G401 (cell line): ENCODE data around the gene SNN. TPM values are rescaled to one million over a fixed set of nuclear protein-coding genes. Genes with fewer than 3 reads are reported as not detected.

Experiments
- DNase-seq: peaks from one replicate; pipeline ENCODE4 v3.0.0-alpha.2; 2015; ENCODE audit warnings: low spot score
- in situ Hi-C: cut with HindIII; loops from 2 replicates; pipeline ENCODE4 v1.10.0; 2016; ENCODE audit warnings: low sequenced_read_pairs, mixed read lengths
- total RNA-seq: library from RNA; depleted of rRNA; stranded (reverse); fragments of >200 nt; shearing (Covaris generic); gene quantifications from 2 replicates; pipeline ENCODE4 v1.2.3, GENCODE V29; 2014

Gene SNN
- total RNA-seq, 1 experiment from 2014 or later: 28.1 TPM

DNA sequence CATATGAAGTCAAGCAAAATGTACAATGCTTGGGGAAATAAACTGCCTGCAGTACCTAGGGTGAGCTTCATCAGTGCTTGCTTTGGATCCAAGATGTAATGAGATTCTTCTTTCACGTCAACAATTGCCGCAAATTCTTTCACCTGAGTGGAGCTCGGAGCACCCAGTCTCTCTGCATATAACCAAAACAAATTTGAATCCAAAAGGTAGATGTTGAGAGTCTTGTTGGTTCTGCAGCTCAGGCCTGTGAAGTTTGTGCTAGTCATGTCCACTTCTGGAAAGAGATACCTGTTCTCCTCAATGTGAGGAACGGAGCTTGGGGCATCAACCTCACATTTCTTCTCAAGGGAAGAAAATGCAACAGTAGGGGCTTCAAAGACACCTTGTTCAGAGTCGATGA is 23.0 kb downstream of the SNN start:
- peak; percentile 29 for DNase-seq
- in situ Hi-C loops: no loop called here

GRCh38 chr16:11691771-11692170 is 23.5 kb downstream of the SNN start:
- in situ Hi-C loops: no loop called here
- no peak for DNase-seq

GRCh38 chr16:11692171-11692570 is 23.9 kb downstream of the SNN start:
- in situ Hi-C loops: no loop called here
- DNase-seq: peak; percentile 68

DNA sequence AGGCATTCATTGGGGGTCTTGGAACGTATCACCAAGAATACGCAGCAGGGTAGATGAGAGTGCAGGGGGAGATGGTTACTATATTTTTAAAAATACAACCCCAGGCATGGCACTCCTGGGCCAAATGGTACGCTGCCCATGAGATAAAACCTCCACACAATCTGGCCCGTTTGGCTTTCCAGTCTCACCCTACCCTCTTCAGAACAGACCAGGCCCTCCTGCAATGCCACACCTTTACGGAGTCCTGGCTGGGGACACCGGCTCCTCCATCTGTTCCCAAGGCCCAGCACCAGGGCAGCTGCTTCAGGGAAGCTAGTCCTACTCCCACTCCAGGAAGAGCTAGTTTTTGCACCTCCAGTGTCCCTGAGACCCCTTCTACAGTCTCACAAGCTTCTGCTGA is 24.4 kb downstream of the SNN start:
- in situ Hi-C loops: no loop called here
- peak; percentile 94 for DNase-seq

GRCh38 chr16:11696266-11697012 is 28.2 kb downstream of the SNN start:
- in situ Hi-C loops: no loop called here
- DNase-seq: no peak

- in situ Hi-C loops: no loop called here
- peak; percentile 90 for DNase-seq
Measured at GRCh38 chr16:11697319-11697718, 29.1 kb downstream of the SNN start.

DNA sequence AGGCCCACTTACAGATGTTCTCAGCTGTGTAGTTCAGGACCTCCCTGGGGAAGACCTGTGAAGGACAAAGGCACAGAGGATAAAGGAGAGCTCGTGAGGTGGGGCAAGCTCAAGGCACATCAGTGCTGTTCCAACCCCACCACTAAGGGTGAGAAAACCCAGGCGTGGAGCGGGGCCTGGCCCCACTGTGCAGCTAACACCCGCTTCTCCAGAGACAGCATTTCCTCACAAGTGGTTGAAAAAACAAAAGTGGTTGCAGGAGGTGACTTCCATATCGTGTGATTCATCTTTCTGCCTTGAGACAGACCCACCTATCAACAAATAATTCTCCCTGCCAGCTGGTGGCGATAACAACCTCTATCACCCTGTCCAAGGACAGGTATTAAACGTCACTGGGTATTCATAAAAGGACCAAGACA is 30.0 kb downstream of the SNN start:
- no peak for DNase-seq
- in situ Hi-C loops: no loop called here

DNA sequence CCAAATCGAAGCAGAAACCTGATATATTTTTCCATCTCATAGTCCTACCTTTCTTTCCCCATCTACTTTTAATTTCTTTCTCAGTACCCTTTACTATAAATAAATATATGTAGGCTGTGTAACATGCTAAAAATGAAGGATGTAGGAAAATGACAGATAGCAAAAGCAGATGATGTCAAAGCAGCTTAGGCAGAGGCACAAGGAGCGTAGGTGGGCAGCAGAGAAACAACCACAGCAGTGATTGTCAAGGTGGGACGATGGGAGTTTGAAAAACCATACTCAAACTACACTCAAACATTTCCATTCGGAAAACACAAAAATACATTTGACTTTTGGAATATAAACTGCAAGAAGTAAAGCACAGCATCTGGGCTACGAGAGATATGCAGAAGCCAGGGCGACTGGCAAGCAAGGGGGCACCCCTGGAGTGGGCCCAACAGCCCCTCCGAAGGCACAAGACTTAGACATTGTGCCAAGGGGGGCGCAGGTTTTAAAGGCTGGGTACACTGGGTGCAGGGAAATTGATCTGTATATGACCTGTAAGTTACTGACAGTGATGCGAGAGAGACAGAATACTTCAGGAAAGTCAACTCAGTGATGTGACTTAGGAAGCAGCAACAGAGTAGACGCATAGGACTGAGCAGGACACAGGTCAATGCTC is 31.1 kb downstream of the SNN start:
- no peak for DNase-seq
- in situ Hi-C loops: no loop called here

GRCh38 chr16:11700264-11701029 is 32.2 kb downstream of the SNN start:
- in situ Hi-C loops: no loop called here
- DNase-seq: no peak

DNA sequence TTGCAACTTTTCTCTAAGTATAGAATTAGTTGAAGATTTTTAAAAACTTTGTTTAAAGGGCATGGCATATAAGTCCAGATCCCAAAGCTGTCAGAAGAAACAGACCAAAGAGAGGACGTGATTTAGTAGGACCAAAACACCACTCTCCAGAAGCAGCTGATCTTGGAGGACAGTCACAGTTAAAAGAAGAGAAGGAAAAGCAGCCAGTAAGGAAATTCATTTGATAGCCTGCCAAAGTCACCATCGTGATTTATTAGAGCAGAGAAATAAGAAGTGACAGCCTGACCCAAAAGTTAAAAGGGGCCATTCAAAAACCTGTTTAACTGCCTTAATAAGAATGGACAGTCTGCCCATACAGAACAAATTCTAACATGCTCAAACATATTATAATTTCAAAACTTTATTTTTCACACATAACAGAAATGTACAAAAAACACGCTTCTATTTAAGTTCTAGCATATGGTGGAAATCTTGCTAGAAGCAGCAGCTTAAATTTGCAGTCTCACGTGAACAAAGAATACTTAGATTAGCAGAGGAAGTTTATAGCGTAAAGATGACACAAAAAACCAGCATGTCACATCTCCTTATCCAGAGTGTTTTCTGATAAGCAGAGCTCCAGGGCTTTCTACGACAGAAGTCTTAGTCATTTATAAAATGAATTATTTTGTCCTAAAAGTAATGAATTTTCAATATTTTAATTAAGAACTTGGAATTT is 37.2 kb downstream of the SNN start:
- in situ Hi-C loops: no loop called here
- peak; percentile 79 for DNase-seq

GRCh38 chr16:11706180-11706742 is 38.0 kb downstream of the SNN start:
- in situ Hi-C loops: no loop called here
- no peak for DNase-seq

GRCh38 chr16:11707679-11708197 is 39.5 kb downstream of the SNN start:
- DNase-seq: no peak
- in situ Hi-C loops: no loop called here

- in situ Hi-C loops: no loop called here
Measured at GRCh38 chr16:11708421-11708820, 40.2 kb downstream of the SNN start.

GRCh38 chr16:11711662-11712061 is 43.4 kb downstream of the SNN start:
- no peak for DNase-seq
- in situ Hi-C loops: no loop called here

More at GRCh38 chr16:11708421-11708820, 40.2 kb downstream of the SNN start:
- DNase-seq: no peak

DNA sequence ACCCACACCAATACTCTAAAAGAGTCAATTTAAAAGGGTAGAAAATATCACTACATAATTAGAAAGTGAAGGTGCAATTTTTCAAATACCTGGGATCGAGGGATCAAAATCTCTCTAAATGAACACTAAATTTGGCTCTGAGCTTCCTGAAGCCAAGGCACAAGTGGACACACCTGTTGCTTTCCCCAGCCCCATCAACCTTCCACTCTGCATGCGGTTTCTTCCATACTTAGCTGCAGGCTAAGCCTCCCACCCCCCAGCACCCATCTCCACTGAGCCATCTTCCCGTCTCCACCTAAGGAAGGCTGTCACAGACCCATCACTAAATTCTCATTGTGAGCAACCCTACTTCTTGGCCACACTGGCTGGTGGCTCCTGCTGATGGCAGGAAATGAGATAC is 43.9 kb downstream of the SNN start:
- no peak for DNase-seq
- in situ Hi-C loops: no loop called here

GRCh38 chr16:11715246-11715947 is 47.1 kb downstream of the SNN start:
- in situ Hi-C loops: no loop called here
- peak; percentile 69 for DNase-seq

DNA sequence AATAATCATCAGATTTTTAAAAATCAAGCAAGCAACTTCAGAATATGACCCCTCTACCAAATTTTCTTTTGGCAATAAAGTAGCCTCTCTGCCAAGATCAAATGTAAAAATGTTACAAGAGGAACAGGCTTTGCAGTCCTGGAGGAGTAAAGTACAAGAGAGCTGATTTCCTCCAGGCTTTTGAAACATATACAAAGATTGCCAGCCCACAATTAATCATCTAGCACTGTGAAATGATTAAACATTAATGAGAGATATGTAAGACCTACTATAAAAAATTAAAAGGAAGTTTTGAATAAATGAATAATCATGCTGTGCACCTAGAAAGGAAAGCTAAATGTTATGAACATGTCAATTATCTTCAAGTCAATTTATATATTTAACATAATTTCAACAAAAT is 48.1 kb downstream of the SNN start:
- in situ Hi-C loops: no loop called here
- DNase-seq: no peak

GRCh38 chr16:11717811-11718210 is 49.6 kb downstream of the SNN start:
- DNase-seq: no peak
- in situ Hi-C loops: no loop called here
